GM18517 (cell line): ENCODE data around the gene RTL10.
A peak's percentile ranks its signal among the peaks of the same experiment; 100 is the strongest.

ENCODE experiments used
- ATAC-seq: cut with Tn5 transposase; IDR thresholded peaks from one replicate; pipeline ENCODE4 v1.9.1; 2021; ENCODE audit warnings: mild to moderate bottlenecking, moderate library complexity; ENCODE audit not compliant: unreplicated experiment

RTL10 gene

DNA sequence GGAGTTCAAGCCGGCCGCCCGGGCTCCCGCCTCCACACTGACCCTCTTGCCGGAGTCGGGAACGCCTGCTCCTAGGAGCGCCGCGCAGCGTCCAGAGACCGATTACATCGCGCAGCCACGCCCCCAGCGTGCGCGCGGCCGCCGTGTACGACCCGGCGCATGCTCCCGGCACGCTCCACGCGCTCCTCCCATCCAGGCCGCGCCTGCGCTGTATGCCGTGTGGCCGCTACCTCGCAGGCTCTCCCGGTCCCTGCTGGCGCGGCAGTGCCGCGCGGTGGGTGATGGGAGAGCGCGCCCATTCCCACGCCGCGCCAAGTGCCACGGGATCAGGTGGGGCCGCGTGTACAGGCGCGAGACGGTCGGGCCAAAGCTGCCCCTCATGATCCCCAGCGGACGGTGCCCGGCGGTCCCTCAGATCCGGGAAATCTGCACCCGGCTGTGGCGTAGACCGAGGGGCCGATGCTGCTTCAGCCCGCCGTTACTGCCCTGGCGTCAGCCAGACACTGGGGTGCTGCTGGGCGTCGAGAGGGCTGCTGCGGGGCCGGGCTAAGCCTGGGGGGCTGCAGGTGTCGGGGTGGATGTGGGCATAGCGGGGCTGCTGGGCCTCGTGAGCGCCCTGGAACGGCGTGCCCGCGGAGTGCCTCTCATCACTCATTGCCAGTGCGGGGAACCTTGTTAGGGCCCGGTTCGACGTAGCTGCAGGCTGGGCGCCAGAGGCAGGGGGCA, at the start of gene RTL10, which contains the start of gene GNB1L:
Gene RTL10 (minus strand): TSS at position 97 of the 726 bp plus-strand sequence. CDS start 2,613 bp downstream, outside the sequence.
Gene GNB1L (minus strand): TSS at position 97 of the 726 bp plus-strand sequence. CDS start 33,519 bp downstream, outside the sequence.
- ATAC-seq: peak; percentile 81

DNA sequence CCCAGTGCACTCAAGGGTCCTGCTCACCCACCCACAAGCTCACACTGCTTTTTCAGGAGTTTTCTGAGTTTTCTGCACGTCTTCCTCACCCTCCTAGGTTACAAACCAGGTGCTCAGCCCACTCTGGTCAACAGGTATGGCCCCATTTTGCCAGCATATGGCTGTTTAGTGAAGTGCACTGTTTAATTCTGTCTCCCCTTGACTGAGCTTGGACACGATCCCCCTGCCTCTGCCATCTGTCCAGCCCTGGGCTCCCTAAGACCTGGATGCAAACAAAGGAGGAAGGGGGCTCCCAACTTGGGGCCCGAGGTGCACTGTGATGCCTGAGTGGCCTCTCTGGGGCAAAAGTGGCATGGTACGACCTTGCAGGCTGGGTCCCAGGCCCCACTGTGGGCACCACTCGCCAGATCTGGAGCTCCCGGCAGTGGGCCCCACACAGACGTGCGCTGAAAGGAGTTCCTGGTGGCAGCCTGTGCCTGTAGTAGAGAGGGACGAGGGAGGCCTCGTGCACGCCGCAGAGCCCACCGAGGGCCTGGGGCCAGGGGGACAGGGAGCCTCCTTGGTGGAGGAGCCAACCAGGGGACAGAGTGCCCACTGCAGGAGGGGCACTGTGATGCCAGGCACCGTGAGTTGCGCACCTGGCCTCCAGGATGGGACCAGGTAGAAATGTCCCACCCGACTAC, 49.6 kb upstream of the RTL10 start:
- no peak for ATAC-seq

DNA sequence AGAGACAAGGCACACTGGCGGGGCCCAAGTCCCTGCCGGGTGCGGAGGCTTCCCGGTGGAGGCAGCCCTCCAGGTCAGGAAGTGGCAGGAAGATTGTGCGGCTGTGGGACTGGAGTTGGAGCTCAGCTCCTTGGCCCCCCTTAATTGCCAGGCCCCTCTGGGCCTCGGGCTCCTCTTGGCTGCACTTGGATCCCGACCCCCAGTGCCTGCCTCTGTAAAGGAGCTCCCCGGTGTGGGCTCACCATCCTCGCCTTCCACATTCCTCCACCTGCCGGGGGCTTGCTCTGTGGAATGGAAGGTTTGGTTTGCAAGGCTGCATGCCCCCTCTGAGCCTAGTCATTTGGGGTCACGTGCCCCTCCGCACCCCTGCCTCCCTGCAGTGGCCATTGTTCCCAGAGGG, 48.8 kb upstream of the RTL10 start:
- ATAC-seq: no peak

- ATAC-seq: no peak
Observed at GRCh38 chr22:19903031-19903430, 48.4 kb upstream of the RTL10 start.

DNA sequence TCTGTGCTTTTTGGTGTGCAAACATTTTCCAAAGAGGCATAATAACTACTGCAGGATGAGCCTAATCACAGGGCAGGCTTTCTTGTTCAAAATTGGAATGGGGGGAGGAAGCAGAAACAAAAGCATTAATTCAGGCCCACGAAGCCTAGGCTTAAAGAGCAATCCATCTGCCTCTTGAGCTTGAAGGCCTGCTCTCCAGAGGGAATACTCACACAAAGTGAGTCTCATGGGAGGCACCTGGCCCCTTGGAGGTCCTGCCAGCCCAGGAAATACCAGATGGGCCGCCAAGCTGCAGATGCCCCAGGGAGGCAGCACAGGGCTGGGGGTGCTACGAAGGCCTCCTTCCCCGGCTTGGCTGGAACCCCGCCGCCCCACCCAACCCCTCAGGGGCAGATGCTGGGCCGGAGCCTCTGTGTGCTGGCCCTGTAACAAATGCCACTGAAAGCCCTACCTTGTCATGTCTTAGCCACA, 47.6 kb upstream of the RTL10 start:
- no peak for ATAC-seq

DNA sequence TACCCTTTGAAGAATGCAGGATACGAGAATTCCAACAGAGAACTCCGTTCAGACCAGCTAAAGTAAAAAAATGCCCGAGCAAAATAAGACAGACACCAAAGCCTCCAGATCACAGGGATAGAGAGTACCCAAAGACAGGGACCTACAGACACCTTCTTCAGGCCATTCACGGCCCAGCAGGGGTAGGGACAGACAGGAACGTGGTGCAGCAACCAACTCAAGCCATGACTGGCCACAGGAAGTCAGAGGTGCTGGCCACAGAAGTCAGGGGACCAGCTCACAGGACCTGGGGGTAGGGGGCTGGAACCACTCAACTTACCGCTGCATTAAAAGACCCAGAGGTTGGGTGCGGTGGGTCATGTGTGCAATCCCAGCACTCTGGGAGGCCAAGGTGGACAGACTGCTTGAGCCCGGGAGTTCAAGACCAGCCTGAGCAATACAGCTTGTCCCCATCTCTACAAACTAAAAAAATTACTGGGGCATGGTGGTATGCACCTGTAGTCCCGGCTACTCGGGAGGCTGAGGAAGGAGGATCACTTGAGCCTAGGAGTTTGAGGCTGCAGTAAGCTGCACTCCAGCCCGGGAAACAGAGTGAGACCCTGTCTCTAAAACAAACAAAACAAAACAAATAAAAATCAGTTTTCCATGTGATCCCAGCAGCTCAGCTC, 47.0 kb upstream of the RTL10 start:
- no peak for ATAC-seq

GRCh38 chr22:19900707-19901436, 46.2 kb upstream of the RTL10 start:
- no peak for ATAC-seq

DNA sequence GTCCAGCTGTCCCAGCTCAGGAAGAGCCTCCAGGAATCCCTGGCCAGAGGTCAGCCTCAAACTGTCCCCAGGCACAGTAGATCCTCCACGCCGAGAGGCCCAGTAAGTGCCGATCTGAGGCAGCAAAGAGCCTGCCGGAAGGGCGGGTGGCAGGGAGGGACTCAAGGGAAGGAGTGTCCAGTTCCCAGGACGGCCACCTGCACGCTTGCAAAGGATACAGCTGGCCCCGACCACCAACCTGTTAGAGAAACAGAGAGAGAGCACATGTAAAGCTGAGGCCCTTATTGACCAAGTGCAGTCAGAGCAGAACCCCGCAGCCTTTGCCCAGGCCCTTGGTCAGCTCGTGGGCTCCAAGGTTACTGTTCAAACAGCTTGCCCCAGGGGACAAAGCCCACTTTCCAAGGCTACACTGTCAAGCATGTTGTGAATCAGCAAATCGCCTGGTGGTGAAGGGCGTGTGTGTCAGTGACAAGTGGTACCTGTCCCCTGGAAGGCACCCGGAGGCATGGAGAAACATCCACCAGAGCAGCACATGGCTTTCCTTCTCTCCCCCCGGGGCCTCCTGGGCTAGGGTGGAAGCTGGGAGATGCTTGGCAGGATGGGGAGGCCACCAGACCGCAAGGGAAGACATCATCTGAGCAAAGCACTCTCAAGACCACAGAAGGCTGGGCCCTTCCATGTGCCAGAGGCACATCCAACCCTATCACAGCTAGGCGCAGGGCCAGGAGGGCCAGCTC, 44.3 kb upstream of the RTL10 start:
- no peak for ATAC-seq

GRCh38 chr22:19898145-19898544, 43.5 kb upstream of the RTL10 start:
- no peak for ATAC-seq

GRCh38 chr22:19897726-19898125, 43.1 kb upstream of the RTL10 start:
- ATAC-seq: no peak

DNA sequence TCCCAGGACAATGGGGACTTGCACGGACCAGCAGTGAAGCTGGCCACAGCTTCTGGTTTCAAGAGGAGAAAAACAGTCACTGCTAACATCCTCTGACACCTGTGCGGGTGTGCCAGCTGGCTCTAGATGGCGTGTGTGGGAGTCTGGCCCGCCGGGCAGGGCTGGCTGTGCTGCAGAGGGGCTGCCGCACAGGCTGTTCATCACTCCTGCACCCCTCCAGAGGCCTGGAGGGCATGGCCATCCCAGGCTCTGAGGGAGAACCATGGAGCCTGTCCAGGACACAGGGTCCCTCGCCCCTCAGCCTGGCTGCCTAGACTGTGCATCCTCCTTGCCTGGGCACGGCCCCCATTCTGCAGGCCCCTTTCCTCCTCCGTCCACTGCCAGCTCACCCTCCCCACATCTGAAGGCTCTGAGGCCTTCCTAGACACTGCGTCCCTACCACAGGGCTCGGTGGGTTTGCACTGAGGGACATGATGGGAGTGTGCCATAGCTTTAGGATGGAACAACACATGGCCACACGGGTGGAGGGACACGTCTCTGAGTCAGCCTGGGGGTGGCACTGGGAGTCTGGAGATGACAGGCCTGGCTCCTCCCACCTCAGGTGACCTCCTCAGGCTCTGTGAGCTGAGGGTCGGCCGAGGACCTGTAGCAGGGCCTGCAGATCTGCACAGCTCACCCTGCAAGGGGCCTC, 42.1 kb upstream of the RTL10 start:
- ATAC-seq: no peak

- ATAC-seq: no peak
Observed at GRCh38 chr22:19895160-19895849, 40.6 kb upstream of the RTL10 start.

DNA sequence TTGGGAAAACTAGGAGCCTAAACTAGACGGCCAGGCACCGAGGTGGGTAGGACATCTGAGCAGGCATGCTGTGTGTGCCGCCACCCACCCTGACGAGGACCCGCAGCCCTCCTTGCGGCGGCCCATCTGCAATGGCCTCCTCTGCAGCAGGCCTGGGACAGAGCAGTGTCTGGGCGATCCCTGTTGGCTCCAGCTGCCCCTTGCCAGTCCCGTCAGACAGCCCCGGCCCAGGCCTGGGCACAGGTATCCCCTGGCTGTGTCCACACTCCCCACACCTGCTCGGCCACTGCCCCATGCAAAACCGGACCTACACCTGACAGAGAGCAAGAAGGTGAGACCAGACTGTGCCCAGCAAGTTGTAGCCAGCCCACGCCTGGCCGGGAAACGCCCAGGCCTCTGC, 38.7 kb upstream of the RTL10 start:
- no peak for ATAC-seq

DNA sequence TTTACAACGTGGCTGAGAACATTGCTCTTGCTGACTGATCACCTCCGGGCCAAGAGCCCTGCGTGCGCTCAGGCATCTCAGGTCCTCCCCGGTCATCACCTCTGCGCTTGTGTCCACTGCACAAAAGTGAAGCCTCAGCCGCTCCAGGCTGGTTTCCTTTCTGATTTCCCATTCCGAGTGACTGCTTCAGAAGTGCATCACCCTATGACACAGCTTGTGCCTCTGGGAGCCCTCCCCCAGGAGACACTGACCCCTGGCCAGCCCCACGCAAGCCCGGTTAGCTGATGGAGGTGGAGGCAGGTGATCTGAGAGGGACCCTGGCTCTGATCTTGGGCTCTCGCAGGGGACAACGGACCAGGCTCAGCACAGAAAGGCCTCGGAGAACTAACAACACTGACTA, 38.3 kb upstream of the RTL10 start:
- no peak for ATAC-seq

DNA sequence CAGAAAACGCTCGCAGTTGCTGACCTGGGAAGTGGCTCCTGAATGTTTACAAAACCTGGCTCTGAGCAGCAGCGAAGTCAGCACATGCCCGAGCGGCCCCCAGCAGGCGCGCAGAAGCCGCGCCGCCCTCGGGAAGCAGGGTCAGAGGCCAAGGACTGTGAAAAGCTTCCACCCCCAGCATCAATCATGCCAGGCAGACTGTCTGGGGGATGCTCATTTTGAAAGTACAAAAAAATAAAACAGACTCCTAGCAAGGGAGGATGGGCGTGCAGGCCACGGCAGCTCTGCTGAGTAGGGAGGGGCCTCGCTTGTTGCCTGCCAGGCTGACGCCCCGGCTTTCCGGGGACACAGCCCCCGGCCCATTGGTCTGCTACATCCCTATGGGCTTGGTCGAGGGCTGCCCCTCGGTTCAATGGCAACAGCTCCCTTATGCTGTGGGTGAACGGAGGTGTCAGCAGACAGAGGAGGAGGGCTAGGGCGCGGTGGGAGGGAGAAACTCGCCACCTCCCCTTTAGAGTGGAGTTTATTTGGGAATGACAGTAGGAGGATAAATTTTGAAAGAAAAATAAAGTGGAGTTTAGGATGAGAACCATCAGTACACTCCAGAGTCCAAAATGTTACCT, 37.7 kb upstream of the RTL10 start:
- ATAC-seq: no peak

- peak; percentile 59 for ATAC-seq
Observed at GRCh38 chr22:19891317-19892256, 36.9 kb upstream of the RTL10 start.

- ATAC-seq: no peak
Observed at GRCh38 chr22:19890502-19891316, 36.0 kb upstream of the RTL10 start.
